ENCODE results near the gene LRRC14B.
A peak's percentile ranks its signal among the peaks of the same experiment; 100 is the strongest.
"Not testable (repeated sequence)": the region's sequence is repeated elsewhere in the genome, so short reads cannot be mapped to it uniquely, and the experiment has no call there.

Gene LRRC14B

DNA sequence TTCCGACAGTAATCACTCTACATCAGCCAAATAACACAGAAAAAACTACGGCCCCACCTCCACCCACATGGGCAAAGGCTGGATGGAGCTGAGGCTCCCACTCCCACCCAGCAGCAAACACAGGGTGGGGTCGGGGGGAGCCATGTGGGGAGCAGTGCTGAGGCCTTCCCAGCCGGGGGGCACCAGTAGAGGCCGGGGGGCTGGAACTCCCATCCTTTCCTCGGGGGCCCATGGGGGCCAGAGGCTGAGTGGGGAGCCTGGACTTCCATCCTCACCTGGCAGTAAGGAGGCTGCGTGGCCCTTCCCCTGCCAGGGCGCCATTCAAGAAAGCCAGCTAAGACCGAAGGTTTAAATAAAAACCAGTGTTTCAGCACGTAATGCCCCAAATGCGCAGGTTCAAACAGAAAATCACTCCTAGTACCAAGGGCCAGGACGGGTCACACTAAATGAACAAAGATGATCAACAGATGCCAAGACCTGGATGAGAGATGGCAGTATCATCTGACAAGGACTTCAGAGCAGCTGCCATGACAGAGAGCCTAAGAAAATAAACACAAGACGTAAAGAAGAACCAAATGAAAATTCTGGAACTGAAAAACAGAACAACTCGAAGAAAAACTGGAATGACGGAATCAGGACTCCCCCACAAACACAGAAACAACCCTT, 17.3 kb downstream of the LRRC14B start:
- DNase-seq, result no peak

DNA sequence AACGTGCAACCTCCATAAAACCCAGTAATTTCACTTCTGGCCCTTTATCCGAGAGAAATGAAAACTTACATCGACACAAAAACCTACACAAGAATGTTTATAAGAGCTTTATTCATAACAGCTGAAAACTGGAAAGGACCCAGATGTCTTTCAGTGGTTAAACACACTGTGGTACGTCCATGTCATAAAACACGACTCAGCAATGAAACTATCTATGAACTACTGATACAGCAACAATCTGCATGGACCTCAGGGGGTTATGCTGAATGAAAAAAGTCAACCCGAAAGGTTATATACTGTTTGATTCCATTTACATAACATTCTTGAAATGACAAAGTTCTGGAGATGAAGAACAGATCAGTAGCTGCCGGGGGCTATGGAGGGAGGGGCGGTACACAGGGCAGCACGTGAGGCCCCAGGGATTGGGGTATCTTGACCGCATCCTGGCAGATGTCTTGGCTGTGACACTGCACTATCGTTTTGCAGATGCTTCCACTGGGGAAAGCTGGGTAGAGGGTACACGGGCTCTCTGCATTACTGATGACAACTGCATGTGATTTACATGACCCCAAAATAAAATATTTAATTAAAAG, 22.6 kb downstream of the LRRC14B start:
- DNase-seq, result no peak

DNA sequence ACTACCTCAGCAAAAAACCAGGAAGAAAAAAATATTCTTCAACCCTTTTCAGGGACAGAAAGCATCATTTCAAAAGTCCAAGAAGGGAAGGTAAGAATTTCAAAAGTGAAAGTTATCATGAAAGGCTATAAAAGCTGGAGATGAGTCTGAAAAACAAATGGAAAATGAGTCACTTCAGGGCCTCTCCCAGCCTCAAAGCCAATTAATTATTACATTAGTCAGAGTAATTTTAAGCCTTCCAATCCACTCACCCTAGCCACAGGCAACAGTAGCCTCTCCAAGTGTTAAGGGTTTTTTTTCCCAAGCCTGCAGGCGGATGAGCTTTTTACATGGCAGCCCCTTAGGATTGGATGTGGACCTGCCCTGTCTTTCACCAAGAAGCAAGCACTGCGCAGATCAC, 24.0 kb downstream of the LRRC14B start:
- not testable (repeated sequence) for DNase-seq

DNA sequence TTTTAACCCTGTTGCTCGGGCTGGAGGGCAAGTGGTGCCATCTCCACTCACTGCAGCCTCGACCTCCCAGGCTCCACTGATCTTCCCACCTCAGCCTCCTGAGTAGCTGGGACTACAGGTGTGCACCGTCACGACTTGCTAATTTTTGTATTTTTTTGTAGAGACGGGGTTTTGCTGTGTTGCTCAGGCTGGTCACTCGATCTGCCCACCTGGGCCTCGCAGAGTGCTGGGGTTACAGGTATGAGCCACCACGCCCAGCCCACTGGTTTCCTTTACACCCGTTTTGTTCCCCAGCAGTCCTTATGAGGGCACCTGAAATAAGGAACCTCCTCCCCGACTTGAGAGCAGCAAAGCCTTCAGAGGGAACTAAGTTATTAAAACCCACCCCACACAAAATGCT, 24.8 kb downstream of the LRRC14B start:
- DNase-seq, result not testable (repeated sequence)

DNA sequence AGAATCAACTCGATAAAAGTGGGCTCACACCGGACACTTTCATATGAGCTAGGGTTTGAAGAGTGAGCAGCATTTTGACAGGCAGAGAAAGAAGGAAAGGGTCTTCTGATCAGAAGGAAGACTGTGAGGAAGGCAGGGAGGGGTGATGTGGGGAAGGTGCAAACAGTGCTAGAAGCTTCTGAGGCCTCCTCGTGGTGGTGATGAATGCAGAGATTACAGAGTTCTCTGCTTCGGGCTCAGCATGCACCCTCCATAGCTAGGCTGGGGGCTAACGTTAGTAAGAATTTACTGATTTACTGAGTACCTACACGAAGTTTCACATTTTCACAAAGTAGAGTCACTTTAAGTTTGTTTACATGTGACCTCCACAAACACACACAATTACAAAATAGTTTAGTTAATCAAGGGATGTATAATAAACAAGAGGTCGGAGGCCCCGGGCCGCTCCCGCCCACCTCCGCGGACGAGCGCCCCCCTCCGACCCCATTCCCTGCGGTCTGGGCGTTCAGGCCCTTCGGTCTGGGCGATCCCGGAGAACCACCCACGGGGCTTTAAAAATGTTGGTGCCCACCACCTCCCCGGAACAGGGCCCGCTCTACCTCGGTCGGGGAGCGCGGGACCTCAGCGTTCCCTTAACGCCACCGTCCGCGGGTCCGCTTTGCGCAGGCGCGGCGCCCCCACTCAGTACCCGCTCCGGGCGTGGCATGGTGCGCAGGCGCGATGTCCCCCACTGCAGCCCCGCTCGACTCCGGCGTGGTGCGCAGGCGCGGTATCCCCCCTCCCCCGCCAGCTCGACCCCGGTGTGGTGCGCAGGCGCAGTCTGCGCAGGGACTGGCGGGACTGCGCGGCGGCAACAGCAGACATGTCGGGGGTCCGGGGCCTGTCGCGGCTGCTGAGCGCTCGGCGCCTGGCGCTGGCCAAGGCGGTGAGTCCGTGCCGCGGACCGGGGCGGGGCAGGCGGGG, 26.5 kb downstream of the LRRC14B start, which contains the start of the genes CCDC127 and SDHA:
Gene CCDC127, minus strand, starts transcription at position 660 of the 963 bp plus-strand sequence. CDS start 1,304 bp downstream, outside the sequence.
Gene SDHA, plus strand, starts transcription at position 827 of the 963 bp plus-strand sequence. Its CDS starts 36 bp downstream, at position 863.
- peak; percentile 99 for DNase-seq

DNA sequence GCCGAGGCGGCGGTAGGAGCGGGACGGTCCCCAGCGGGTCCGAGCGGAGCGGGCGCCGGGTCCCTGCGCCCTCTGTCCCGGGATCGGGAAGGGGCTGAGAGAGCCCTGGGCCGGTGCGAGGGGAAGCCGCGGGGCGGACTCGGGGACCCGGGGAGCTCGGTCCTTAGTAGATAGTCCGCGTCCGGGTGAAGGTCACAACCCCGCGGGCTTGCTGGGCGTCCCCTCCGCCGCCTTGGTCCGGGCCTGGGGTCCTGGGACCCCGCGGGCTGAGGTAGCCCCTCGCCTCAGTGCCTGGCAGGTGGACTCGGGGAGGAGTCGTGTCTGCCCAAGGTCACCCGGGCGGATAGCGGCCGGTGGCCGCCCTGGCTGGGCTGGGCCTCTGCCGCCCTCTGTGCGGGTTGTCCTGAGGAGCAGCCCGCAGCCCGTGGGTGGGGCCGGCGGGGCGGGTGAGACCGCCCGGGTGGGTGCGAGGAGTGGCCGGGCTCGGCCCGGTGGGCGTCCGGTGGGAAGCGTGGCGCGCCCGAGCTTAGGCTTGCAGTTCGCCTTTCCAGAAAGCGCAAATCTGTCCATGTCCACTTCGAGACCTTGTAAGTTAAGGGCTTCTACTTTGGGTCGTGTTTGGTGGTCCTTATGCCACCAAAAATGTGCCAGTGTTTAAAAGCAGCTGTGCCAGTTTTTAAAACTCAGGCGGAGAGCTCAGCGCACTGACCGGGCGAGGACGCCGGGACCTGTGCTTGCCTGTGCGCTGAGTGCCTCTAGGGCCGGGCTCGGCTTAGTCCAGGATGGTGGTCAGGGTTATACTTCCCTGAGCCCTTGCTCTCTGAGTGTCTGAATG, 27.4 kb downstream of the LRRC14B start:
- no peak for DNase-seq

DNA sequence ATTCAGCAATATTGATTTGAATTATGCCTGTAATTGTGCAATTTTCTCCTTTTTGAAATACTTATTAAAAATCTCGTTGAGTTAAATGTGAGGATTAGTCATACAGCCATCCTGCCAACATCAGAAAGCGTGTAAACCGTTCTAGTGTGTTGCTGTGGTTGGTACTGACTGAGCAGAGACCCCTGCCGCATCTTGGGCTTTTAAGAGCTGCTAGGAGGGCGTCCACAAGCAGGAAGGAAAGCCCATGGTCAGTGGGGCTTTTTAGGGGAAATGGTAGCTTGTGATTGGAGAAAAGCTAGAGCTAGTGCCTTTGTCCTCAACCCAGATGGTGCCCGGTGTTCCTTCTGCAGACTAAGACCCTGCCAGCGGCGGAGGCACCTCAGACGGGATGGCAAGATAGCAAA, 28.2 kb downstream of the LRRC14B start:
- DNase-seq, result no peak

DNA sequence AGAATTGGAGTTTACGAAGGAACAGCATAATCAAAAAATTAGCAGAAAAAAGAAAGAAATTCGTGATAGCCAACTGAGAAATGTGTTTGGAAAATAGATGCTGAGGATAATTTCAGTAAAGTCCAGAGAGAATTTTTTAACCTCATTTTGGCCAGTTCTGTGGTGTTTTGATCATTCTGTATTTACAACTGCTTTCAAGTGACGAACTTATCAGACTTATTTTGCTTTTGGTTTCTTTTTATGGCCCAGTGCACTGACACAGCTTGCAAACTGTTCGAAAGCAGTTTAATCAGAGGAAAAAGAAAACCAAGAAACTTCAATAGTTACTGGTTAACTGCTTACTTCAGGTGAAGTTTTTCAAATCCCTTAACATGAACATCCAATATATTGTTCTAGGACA, 28.7 kb downstream of the LRRC14B start:
- DNase-seq, result no peak

DNA sequence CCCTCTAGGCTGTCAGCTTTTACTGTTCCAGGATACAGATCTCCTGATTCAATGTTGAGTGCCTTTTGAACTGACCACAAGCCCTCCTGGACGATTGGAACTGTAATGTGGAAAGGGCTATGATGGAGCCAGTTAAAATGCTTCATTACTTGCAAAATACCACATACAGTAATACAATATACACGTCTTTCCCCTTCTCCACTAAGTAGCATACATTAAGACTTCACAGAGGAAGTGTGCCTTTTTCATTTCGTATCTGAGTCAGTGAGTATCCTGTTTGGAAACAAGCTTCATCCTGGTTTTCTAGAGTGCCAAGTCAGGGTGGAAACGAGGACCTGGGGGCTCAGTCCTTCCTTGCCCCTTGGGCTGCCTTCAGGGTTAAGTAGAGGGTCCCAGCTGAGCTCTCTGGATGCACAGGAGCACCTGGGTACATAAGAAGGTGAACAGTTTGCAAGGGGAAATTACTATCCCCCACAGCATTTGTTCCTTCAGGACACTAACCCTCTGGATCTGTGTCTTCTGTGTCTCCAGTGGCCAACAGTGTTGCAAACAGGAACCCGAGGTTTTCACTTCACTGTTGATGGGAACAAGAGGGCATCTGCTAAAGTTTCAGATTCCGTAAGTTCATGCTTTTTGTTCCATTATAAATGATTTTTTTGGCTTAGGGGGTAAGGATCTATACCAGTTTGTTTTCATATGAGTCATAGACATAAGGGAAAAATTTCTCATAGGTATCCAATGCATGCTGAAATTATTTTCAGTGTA, 31.8 kb downstream of the LRRC14B start:
- not testable (repeated sequence) for DNase-seq

DNA sequence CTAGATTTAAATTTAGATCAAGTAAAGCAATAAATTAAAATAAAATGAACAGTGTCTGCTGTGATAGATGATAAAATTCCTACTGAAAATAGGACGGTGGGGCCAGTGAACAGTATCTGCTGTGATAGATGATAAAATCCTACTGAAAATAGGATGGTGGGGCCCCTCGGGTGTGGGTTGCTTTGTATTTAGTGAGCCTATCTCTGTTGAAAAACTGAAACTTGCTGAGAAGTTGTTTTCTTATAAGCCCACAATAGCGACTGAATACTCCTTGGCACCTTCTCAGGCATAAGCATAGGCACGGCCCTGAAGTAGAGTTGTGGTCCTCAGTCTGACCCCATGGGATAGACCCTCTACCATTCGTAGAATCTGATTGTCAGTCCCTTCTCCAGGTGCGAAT, 32.5 kb downstream of the LRRC14B start:
- no peak for DNase-seq

DNA sequence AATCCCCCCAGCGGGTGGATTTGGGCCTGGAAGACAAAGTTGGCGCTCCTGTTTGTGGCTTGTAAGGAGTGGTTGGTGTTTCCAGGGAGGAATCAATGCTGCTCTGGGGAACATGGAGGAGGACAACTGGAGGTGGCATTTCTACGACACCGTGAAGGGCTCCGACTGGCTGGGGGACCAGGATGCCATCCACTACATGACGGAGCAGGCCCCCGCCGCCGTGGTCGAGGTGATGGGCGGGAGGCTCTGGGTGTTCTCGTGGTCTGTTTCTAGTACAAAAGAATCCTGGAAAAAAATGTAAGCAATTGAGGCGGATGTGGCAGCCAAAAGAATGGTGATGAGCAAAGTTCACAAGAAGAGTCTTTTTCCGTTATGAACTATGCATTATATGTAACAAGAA, 34.0 kb downstream of the LRRC14B start:
- DNase-seq, result no peak

DNA sequence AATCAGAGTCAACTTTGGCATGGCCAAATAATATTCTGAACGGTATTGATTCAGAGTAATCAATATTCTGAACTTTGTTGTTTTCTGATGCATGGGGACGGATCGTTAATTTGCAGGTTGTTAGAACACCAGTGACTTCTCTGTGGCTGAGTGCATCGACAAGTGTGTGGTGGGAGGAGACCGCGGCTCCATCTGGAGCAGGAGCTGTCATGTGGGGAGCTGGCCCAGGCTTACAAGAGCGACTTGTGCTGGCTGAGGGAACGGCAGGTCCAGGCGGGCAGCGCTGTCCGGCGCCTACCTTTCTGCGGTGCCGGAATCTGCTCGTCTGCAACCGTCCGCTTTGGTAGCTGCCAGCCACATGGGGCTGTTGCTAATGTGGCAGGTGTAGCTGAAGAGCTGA, 36.1 kb downstream of the LRRC14B start:
- DNase-seq, result not testable (repeated sequence)

DNA sequence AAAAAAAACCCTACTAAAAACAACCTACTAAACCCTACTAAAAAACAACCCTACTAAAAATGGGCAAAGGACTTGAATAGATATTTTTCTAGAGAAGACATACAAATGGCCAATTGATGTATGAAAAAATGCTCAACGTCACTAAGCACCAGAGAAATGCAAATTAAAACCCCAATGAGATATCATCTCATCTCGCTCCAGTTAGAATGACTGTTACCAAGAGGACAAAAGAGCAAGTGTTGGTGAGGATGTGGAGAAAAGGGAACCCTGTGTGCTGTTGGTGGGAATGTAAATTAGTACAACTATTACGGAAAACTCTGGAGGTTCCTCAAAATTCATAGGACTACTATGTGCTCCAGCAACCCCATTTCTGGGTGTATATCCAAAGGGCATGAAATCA, 37.6 kb downstream of the LRRC14B start:
- DNase-seq, result no peak

DNA sequence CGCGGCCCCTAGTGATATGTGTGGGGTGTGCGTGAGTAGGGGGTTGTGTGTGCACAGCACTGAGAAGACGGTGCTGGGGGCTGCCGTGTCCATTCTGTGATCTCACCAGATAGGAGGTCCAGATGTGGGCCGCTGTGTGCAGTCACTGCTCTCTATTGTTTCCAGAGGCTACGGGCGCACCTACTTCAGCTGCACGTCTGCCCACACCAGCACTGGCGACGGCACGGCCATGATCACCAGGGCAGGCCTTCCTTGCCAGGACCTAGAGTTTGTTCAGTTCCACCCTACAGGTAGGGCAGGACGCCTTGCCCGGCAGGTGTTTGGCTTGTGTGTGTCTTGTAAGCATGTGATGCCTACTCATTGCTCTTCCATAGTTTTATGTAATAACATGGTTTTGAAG, 39.4 kb downstream of the LRRC14B start:
- no peak for DNase-seq

DNA sequence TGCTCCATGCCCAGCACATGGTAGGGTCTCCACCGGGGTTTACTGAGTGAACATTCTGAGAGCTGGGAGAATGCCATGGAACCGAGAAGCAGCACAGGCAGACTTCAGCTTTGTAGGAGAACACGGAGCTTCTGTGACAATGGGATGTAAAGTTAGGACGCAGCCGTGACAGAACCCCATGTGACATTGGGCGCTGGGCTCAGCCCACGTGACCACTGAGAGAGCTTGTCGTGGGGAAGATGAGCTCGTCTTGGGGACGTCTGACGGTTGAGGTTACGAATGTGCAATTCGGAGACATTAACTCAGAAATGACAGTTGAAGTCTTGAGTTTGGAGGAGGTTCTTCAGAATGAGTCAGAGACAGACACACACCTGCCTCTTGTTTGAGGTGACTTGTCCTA, 40.4 kb downstream of the LRRC14B start:
- no peak for DNase-seq

DNA sequence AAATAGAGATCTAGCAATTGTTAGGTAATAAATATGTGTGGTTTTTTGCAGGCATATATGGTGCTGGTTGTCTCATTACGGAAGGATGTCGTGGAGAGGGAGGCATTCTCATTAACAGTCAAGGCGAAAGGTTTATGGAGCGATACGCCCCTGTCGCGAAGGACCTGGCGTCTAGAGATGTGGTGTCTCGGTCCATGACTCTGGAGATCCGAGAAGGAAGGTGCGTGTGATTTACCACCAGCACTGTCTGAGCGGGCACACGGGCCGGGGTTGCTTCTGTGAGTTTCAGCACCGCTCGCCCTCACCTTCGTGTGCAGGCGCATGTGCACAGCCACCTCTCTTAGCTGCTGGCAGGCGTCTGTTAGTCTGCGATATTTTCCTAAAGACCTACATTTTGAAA, 42.1 kb downstream of the LRRC14B start:
- not testable (repeated sequence) for DNase-seq

DNA sequence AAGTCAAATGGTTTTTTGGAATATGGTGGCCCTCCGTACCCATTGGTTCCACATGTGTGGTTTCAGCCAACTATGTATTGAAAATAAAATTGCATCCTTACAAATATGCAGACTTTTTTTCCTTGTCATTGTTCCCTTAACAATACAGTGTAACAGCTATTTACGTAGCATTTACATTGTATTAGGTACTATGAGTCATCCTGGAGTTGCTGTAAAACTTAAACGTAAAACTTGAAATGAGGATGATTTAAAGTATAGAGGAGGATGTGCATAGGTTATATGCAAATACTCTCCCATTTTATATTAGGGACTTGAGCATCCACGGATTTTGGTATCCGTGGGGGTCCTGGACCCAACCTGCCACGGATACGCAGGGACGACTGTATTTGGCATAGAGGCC, 43.2 kb downstream of the LRRC14B start:
- DNase-seq, result no peak

DNA sequence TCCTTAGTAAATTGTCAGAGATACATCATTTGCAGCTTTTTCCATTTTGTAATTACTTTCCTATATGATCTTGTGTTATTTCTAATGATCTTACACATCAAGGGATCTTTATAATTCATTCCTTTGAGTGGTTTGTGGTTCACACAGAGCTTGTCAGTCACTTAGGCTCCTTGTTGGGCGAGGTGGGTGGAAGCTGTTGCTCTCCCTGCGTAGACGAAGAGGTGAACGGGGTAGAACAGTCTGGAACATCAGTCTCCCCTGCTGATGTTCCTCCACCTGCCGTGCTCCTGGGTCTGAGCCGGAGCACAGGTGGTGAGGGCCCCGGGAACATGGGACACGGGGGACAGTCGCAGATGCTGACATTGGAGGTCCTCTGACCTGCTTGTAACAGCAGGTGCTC, 44.2 kb downstream of the LRRC14B start:
- DNase-seq, result not testable (repeated sequence)

DNA sequence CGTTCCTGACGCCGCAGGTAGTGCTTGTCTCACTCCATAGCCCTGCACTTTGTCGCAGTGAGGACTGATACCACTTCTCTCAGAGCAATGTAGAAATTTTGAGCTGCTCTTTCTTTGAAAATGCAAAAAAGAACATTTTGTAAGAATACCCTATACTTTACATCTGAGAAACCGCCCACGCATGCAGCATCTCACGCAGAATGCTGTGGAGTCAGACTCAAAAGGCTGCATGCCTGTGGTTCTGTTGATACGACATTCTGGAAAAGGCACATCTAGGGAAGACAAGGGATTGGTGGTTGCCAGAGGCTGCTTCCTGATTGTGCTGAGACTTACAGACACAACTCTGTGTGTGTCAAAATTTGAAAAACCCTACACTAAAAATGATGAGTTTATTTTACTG, 46.6 kb downstream of the LRRC14B start:
- DNase-seq, result not testable (repeated sequence)

DNA sequence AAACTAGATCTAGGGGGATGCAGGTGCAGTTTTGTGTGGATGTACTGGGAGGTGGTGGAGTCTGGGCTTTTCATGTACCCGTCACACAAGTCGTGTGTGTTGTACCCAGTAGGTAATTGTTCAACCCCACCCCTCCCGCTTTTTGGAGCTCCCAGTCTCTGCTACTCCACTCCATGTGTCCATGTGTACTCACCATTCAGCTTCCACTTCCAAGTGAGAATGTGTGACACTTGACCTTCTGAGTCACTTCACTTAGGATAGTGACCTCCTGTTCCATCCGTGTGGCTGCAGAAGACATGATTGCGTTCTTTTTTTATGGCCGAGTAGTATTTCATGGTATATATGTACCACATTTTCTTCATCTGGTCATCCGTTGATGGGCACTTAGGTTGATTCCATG, 49.3 kb downstream of the LRRC14B start:
- DNase-seq, result not testable (repeated sequence)

DNA sequence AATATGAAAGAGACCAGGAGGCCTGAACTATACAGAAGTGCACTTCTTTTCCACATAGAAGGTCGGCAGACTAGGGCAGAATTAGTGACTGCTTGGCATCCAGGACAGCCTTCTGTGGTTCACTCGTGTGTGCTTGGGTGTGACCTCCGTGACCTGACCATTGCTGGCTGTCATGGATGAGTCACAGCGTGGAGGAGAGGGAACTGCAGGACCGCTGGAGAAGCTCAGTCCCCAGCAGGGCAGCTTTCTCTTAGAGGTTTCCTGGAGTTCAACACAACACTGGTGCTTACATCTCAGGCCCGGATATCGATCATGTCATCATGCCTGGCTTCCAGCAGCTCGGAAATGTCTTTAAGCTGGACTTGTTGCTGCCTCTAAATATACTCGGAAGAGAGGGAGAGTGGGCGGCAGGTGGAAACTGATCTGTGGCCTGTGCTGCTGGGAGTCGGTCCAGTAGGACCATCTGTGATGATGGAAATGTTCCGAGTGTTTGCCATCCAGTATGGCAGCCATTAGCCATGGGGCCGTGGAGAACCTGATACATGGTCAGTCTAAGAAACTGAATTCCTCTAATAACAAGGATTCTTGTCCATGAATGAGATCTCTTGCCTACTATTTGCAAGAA, 49.9 kb downstream of the LRRC14B start:
- not testable (repeated sequence) for DNase-seq

Data from activated CD4-positive, alpha-beta T cell treated with anti-CD3 and anti-CD28 coated beads for 1 hour (primary cell).